ENCODE data around the gene N4BP2. TPM values are rescaled to one million over a fixed set of nuclear protein-coding genes. Genes with fewer than 3 reads are reported as not detected.
"Not testable (repeated sequence)": the region's sequence is repeated elsewhere in the genome, so short reads cannot be mapped to it uniquely, and the experiment has no call there.

Gene N4BP2
- polyA plus RNA-seq (ENCODE audit: insufficient read length in 4 of 4) = 10 to 100 TPM; 19.7 to 25.1 (median 23.2) TPM

DNA sequence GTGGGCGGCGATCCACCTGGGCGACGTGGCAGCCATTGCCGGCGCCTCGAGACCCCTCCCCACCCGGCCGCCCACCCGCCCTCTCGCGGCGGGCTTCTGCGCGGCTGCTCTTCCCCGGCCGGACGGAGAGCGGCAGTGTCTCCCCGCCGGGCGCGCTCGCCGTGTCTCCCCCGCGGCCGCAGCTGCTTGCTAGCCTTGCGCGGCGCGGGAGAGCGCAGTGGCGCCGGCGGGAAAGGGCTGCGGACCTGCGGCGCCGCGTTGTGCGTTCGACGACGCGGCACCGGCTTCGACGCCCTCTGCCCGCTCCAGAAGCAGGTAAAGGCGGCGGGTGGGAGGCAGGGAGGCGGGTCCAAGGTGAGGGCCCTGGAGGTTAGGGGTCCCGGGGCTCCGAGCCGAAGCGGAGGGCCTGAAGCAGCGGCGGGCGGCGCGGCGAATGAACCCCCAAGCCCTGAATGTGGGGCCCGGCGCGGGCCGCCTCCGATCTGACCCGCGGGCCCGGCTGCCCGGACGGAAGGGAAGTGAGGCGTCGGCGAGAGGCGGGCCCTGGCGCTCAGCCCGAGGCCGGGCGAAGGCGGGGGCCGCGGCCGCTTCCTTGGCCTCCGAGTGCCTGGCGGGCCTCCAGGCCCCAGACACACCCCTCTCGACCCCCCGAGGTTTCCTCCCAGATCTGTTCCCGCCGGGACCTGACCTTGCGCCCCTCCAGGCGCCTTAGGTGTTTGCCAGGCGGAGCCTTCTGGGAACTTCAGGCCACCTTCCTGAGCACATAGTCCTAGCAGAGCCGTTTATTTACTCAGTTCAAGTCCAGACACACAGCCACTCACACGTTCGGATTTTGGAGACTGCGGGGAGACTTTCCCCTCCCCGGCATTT is at the start of gene N4BP2:
TSS of gene N4BP2 (plus strand) at position 135 of the 870 bp plus-strand sequence. CDS start 40,491 bp downstream, outside the sequence.
- DNase-seq (ENCODE audit: low read depth in 4 of 4, low spot score in 3 of 4) = peak; percentile 58 to 81 (median 72)

- DNase-seq (ENCODE audit: low read depth in 4 of 4, low spot score in 3 of 4) = no peak
Measured at GRCh38 chr4:40016007-40016406, 40.6 kb upstream of the N4BP2 start.

GRCh38 chr4:40020221-40020620 is 36.4 kb upstream of the N4BP2 start:
- no peak for DNase-seq (ENCODE audit: low read depth in 4 of 4, low spot score in 3 of 4)

DNA sequence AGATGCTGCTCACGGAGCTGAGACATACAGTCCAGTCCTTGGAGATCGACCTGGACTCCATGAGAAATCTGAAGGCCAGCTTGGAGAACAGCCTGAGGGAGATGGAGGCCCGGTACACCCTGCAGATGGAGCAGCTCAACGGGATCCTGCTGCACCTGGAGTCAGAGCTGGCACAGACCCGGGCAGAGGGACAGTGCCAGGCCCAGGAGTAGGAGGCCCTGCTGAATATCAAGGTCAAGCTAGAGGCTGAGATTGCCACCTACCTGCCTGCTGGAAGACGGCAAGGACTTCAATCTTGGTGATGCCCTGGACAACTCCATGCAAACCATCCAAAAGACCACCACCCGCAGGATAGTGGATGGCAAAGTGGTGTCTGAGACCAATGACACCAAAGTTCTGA is 35.5 kb upstream of the N4BP2 start:
- DNase-seq (ENCODE audit: low read depth in 4 of 4, low spot score in 3 of 4) = not testable (repeated sequence)

- not testable (repeated sequence) for DNase-seq (ENCODE audit: low read depth in 4 of 4, low spot score in 3 of 4)
Measured at GRCh38 chr4:40024049-40024448, 32.6 kb upstream of the N4BP2 start.

DNA sequence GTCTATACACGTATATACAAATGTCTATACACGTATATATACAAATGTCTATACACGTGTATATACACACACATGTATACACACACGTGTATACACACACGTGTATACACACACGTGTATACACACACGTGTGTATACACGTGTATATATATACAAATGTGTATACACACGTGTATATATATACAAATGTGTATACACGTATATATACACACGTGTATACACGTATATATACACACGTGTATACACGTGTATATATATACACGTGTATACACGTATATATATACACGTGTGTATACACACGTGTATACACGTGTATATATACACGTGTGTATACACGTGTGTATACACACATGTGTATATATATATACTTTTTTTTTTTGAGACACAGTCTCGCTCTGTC is 23.9 kb upstream of the N4BP2 start:
- no peak for DNase-seq (ENCODE audit: low read depth in 4 of 4, low spot score in 3 of 4)

DNA sequence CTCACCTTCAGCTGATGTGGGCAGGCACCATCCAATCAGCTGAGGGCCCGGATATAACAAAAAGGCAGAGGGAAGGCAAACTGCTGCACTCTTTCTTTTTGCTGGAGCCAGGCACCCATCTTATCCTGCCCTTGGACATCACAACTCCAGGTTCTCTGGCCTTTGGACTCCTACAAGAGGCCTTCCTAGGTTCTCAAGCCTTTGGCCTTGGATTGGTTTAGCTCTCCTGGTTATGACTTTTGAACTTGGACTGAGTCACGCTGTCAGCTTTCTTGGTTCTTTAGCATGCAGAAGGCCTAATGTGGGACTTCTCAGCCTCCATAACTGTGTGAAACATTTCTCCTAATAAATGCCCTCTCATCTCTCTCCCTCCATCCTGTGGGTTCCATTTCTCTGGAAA is 23.0 kb upstream of the N4BP2 start:
- DNase-seq (ENCODE audit: low read depth in 4 of 4, low spot score in 3 of 4) = no peak

- no peak for DNase-seq (ENCODE audit: low read depth in 4 of 4, low spot score in 3 of 4)
Measured at GRCh38 chr4:40038977-40039376, 17.7 kb upstream of the N4BP2 start.

DNA sequence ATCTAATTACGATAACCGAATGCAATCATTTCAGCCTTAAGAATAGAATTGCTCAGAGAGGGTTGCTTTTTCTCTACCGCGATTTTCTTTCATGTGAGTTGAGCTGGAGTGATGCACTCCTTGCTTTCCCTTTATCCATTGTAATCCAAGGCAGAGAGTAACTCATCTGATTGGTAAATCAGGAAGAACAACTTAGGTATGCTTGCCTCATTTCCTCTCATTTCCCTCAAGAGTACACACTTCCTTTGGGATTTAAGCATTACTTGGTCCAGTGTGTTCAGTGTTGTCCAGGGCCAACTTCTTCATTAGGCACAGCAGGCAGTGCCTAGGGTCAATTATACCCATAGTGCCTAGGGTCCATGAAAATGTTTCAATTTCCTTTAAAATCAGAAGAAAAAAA is 15.7 kb upstream of the N4BP2 start:
- DNase-seq (ENCODE audit: low read depth in 4 of 4, low spot score in 3 of 4) = no peak

DNA sequence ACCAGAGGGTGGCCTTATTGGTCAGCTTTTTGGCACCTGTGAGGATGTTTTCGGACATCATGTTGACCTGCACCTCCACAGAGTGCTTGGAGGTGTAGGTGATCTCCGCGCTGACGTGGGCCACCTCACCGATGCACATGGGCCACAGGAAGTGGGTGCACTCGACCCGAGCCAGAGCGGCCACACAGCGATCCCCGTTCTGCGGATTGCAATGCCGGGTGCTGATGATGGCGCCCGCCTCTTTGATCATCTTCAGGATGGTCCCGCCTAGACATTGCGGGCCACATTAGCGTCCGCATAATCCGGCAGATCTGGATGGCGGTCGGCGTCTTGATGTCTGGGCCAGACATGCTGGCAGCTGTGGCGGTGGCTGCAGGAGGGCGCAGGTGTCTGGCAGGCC is 12.9 kb upstream of the N4BP2 start:
- no peak for DNase-seq (ENCODE audit: low read depth in 4 of 4, low spot score in 3 of 4)

GRCh38 chr4:40046311-40046980 is 10.2 kb upstream of the N4BP2 start:
- no peak for DNase-seq (ENCODE audit: low read depth in 4 of 4, low spot score in 3 of 4)

GRCh38 chr4:40053161-40053560 is 3.5 kb upstream of the N4BP2 start:
- DNase-seq (ENCODE audit: low read depth in 4 of 4, low spot score in 3 of 4) = no peak

DNA sequence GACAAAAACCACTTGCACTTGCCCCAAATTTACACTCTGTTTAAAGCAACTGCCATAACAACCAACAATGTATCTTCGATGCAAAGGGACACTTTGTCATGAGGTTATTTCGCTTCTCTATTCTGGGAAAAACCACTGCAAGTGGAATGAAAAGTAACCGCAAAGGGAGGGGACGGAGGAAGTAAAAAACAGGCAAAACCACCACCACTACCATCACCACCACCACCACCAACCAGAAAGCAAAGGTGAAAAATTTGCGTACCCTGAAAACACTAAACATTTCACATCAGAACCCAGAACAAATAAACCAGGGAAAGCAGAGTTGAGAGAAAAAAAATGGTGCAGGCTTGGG is 1.2 kb upstream of the N4BP2 start:
- DNase-seq (ENCODE audit: low read depth in 4 of 4, low spot score in 3 of 4) = peak; percentile 12 to 62 (median 24)

- DNase-seq (ENCODE audit: low read depth in 4 of 4, low spot score in 3 of 4) = peak; percentile 47 to 75 (median 55)
Measured at GRCh38 chr4:40055863-40056715, 561 bp upstream of the N4BP2 start.

- DNase-seq (ENCODE audit: low read depth in 4 of 4, low spot score in 3 of 4) = peak; percentile 81 to 91 (median 88)
Measured at GRCh38 chr4:40057586-40058091, 989 bp downstream of the N4BP2 start.

DNA sequence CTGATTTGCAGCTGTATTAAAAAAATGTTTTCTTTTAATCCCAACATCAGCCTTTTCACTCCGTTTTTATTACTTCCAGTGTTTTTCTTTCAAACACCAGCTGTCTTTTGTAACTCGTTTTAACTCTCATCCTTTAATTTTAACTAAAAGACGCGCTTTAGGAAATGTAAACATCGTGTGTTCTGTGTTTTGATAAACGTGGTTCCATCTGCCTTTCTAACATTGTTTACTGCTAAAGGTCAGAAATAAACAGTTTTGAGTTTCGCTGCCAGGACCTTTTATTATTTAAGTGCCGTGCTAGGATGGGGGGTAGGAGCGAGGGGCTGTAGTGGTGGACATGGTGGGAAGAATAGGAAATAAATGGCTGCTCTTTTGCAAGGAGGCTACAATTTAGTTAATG is 1.5 kb downstream of the N4BP2 start:
- DNase-seq (ENCODE audit: low read depth in 4 of 4, low spot score in 3 of 4) = peak in 1 of 4 donors; percentile 46

DNA sequence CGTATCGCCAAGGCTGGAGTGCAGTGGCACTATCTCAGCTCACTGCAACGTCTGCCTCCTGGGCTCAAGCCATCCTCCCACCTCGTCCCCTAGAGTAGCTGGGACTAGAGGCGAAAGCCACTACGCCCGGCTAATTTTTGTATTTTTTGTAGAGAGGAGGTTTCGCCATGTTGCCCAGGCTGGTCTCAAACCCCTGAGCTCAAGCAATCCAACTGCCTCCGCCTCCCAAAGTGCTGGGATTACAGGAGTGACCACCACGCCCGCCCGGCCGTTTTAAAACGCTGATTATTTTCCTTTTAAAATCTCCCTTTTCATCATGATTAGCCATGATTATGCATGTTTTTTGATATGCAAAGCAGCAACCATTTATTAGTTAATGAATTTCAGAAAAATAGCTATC is 2.2 kb downstream of the N4BP2 start:
- DNase-seq (ENCODE audit: low read depth in 4 of 4, low spot score in 3 of 4) = no peak

- no peak for DNase-seq (ENCODE audit: low read depth in 4 of 4, low spot score in 3 of 4)
Measured at GRCh38 chr4:40059362-40059761, 2.7 kb downstream of the N4BP2 start.

DNA sequence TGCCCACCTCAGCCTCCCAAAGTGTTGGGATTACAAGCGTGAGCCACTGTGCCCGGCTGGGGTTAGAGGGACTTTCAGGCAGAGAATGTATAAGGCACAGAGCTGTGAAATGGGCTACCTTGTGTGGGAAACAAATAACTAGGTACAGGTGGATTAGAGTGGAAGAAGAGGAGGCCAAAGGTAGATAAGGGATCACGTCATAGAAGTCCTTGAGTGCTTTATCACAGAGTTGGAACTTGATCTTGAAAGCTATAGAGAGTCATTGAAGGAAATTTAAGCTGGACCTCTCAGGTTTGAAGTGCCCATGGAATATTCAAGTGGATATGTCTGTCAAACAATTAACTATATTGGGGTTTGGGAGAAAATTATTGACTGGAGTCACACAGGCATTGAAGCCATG is 8.4 kb downstream of the N4BP2 start:
- no peak for DNase-seq (ENCODE audit: low read depth in 4 of 4, low spot score in 3 of 4)

- no peak for DNase-seq (ENCODE audit: low read depth in 4 of 4, low spot score in 3 of 4)
Measured at GRCh38 chr4:40066651-40067050, 10.0 kb downstream of the N4BP2 start.

GRCh38 chr4:40070387-40070786 is 13.7 kb downstream of the N4BP2 start:
- no peak for DNase-seq (ENCODE audit: low read depth in 4 of 4, low spot score in 3 of 4)
